T-helper 1 cell (primary cell): ENCODE results near the gene ADAP1.
"Not testable (repeated sequence)": the region's sequence is repeated elsewhere in the genome, so short reads cannot be mapped to it uniquely, and the experiment has no call there.

Experiments
- DNase-seq, 5 donors: peaks; one replicate each; pipeline ENCODE4 v3.0.0-alpha.2; 2012 to 2020

The ADAP1 gene

DNA sequence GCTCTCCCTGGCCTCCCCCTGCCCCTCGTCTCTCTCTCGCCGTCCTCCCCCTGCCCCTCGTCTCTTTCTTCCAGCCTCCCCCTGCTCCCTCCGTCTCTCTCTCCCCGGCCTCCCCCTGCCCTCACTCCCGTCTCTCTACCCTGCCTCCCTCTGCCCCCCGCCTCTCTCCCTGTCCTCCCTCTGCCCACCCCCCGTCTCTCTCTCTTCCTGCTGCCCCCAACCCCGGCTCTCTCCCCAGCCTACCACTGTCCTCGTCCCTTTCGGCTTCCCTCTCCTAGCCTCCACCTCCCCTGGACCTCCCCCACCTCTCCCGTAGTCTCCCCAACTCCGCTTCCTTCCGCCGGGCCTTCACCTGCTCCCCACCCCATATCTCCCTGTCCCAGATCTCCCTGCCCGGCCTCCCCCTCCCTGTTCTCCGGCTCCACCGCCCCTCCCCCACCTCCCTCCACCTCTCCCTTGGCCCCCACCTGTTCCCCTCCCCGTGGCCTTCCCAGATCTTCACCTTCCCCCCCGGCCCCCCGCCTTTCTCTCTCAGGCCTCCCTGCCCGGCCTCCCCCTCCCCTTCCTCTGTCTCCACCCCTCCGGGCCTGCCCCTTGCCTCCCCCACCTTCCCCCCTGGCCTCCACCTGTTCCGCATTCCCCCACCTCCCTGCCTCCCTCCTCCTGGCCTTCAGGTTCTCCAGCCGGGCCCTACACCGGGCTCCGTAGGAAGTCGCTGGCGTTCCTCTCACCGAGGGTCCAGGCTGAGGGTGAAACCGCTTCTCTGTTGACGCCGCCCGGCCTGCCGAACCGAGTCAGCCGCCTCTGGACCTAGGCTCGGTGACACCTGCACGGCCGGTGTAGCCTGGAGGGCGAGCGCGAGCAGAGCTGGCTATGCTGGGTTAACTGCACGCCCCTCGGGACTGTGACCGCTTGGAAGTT lies 76.9 kb downstream of the ADAP1 start:
- DNase-seq: no peak

DNA sequence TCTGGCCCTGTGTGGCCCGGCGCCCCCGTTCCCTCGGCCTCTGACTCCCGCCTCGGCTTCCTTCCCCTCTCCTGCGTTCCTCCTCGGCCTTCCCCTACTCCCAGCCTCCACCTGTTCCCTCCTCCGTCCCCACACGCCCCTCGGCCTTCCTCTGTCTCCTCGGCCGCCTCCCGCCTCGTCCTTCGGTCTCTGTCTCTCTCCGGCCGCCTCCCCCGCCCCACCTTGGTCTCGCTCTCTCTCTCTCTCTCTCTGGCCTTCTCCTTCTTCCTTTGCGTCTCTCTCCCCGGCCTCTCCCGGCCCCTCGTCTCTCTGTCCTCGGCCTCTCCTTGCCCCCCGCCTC lies 77.5 kb downstream of the ADAP1 start:
- DNase-seq: no peak

DNA sequence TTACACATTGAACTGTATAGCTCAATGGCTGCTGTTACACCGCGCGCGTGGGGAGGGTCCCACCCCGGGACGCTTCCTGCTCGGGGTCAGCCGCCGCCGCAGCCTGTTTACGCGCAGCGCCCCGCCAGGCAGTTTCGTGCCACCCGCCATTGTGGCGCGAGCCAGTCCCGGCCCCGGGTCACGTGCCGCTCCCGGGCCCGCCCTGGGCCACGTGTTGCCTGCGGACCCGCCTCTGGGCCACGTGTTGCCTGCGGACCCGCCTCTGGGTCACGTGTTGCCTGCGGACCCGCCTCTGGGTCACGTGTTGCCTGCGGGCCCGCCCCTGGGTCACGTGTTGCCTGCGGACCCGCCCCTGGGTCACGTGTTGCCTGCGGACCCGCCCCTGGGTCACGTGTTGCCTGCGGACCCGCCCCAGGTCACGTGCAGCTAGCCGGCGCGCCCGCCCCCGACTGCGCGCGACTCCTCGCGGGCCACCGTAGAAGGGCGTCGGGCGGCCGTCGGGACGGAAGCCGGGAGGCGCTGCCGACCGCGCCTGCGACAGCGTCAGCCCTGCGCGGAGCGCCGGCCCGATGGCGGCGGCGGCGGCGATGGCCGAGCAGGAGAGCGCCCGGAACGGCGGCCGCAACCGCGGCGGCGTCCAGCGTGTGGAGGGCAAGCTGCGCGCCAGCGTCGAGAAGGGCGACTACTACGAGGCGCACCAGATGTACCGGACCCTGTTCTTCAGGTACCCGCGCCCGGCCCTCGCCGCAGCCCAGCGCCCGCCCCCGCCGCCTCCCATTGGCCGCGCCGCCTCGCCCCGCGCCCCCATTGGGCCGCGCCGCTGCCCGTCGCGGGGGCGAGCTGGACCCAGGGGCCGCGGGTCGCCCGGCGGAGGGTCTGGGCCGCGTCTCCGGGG lies 78.2 kb downstream of the ADAP1 start, which contains the start of gene GET4:
TSS of gene GET4 (plus strand) at position 478 of the 895 bp plus-strand sequence. CDS start at position 570, 92 bp downstream.
- DNase-seq: peak; percentile 93 to 98 (median 96)

DNA sequence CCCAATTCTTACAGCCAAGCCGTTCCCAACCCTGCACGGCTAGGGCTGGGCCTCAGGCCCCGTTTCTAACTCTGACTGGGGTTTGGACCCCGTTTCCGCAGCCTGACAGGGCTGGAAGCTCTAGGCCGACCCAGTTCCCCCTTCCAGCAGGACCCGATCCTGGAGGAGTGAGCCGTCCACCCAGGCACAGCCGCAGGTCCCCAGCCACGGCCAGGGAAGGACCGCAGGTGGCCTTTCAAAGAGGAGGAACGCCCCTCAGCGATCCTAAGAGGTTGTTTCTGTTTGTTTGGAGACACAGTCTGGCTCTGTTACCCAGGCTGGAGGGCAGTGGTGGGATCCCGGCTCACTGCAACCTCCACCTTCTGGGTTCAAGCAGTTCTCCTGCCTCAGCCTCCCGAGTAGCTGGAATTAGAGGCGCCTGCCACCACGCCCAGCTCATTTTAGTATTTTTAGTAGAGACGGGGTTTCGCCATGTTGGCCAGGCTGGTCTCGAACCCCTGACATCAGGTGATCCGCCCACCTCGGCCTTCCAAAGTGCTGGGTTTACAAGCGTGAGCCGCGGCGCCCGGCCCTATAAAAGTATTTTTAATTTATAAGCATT lies 78.9 kb downstream of the ADAP1 start:
- no peak for DNase-seq

DNA sequence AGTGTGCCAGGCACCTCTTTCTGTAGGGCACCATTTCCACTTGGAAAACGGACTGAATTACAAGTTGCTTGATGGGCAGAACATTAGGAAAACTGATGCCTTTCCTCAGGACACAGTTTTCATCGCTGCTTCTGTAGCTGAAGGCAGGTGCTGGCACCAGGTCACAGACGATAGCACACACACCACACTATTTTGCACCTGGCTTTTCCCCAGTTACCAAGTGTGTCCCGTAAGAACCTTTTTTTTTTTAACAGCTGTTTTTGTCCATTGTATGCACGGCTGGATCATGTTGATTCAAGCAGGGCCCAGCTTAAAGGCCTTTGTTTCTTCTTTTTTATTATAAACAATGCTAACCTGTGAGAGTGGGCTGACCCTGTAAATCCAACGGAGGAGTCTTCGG lies 79.4 kb downstream of the ADAP1 start:
- DNase-seq: no peak

DNA sequence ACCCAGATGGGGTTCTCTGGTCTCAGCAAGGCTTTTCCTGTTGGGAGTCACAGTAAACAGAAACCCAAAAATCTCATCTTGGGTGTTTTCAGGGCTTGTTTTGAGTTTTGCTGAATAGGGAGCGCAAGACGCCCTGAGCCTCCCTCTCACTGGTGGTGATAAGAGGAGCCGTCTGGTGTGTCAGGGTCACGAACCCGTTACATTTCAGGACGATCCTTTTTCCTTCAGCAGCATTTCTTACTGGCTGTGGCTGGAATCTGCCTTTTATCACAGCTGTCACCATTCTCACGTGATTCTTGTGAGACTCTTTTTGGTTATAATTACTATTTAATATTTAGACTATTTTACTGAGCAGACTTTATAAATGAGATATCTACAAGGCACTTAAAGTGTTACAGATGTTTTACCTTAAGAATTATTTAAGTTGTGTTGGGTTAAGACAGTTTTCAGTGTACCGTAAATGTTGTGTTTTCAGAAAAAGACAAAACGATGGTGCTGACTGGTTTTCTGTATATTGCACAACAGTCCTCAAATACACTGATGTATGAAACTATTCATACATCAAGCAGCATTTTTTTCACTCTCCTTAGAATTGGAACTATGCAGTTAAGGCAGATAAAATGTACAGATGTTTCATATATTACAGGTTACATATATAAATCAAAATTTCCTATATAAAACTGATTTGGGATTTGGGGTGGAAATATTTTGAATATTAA lies 80.3 kb downstream of the ADAP1 start:
- DNase-seq: no peak

DNA sequence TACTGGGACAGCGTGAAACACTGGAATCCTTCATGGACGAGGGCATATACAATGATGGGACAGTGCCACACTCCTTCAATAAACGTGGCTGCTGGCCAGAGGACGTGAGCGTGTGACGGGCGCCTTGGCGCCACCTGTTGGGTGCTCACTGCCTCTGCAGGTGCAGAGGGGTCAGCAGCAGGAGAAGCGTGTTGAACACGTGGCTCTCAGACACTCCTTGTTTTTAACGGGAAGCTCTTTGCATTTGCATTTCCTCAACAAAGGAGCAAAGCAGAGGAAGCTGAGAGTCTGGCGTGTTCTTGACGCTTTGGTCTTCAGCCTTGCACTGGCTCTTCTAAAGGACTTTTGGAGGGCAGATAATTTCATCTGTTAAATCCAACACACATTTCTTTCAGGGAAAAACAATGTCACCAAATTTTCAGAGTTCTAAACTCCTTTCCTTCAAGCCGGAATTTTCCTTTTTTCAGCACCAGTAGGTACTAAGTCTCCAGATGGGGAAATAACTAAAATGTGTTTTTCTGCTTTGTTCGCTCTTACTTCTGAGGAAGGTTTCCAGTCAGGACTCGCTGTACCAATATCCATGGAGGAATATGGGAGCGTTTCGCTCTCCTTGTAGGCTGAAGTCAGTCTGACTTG lies 81.0 kb downstream of the ADAP1 start:
- DNase-seq: peak in 4 of 5 donors; percentile 53 to 76 (median 58)

DNA sequence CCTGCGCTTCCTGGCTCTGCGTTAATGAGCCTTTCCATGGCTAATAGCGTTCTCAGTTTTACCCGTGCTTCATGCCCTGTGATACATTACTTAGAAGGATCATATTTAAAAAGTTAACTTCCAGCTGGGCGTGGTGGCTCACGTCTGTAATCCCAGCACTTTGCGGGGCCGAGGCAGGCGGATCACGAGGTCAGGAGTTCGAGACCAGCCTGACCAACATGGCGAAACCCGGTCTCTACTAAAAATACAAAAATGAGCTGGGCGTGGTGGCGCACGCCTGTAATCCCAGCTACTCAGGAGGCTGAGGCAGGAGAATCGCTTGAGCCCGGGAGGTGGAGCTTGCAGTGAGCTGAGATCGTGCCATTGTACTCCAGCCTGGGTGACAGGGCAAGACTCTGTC lies 81.8 kb downstream of the ADAP1 start:
- not testable (repeated sequence) for DNase-seq

DNA sequence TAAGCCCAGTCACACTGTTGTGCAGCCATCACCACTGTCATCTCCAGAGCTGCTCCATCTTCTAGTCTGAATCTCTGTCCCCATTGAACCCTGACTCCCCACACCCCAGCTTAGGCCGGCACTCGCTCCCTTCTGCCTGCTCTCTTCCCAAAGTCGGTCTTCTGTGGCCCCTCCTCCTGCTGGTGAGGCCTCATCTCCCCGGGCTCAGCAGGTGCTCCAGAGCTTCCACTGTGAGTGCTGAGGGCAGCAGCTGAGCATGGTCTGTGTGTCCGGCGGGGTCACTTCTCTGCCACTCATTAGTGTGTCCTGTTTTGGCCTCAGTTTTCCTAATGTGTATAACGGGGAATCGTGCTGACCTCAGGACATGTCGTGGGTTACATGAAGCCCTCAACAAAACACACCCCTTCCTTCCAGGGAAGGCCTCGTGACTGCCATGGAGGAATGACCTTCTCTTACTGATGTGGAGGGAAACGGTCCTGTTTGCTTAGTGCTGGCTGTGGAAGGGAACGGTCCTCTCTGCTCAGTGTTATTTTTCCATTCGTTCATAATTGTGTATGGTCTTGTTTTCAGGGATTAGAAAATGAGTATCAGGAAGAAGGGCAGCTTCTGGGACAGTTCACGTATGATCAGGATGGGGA lies 82.5 kb downstream of the ADAP1 start:
- no peak for DNase-seq

DNA sequence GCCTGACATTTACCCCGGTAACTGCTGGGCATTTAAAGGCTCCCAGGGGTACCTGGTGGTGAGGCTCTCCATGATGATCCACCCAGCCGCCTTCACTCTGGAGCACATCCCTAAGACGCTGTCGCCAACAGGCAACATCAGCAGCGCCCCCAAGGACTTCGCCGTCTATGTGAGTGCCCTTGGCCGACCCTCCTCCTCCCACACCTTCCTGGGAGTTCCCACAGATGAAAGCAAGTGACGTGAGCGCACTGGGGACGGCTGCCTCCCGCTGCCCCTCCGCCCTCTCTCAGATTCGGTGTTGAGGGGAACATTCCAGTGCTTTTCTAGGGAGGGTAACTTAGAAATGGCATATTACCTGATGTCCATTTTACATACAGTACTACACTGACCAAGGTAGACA lies 85.1 kb downstream of the ADAP1 start:
- no peak for DNase-seq

DNA sequence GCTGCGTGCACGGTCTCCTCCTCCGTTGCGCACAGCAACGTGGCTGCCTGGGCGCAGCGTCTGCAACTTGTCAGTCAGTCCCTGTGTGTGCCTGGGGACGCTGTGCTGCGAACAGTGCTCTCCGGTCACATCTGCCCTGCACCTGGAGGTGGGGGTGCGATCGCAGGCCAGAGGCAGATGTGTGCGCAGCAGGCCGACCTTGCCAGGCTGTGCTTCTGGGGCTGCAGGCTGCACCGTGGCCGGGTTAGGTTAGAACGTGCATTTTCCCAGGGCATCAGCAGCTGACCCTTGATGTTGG lies 86.3 kb downstream of the ADAP1 start:
- no peak for DNase-seq

DNA sequence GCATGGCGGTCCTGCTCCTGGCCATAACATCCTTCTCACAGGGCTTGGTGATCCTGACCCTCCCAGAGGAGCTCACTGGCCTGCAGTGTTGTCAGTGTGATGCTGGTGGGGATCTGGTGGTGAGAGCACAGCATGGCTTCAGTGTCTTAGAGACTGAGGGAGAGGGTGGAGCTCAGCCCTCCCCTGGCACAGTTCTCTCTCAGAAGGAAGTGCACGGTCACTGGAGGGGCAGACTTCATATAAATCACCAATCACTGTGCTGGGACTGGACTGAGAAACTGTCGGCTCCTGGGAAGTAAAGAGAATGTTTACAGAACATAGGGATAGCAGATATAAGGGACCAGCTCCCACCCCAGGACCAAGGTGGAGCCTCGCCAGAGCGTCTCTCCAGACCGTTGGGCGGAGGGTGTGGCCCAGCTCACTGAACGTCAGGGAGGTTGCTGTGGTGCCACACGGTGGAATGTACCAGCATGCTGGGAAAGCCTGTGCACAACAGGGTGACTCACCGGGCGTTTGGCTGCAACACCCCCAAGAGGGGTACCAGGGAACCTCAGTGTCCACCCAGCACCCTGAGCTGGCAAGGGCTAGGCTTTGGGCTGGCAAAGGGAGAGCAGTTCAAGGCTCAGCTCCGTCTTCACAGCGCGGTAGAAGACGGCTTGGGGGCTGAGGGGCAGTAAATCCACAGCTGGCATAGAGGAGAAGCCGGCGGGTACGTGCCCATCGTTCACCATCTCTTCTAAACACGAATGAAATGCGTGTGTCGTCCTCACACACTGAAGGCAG lies 86.9 kb downstream of the ADAP1 start:
- no peak for DNase-seq

DNA sequence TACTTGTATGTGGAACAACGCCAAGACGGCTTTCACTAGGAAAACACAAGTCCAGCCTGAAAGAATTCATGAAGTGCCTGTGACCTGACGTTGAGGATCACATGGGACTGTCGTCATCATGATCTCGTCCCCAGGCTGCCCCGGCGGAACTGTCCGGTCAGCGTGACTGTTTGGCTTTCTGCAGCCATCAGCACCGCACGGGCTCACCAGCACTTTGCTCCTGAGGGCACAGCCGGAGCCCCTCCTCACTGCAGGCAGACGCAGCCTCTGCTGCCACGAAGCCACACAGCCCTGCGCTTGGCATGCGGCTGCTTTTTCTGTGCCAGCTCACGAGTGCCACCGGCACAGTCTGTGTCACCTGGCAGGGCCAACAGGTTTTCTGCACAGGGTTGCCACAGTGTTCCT lies 87.5 kb downstream of the ADAP1 start:
- DNase-seq: no peak

DNA sequence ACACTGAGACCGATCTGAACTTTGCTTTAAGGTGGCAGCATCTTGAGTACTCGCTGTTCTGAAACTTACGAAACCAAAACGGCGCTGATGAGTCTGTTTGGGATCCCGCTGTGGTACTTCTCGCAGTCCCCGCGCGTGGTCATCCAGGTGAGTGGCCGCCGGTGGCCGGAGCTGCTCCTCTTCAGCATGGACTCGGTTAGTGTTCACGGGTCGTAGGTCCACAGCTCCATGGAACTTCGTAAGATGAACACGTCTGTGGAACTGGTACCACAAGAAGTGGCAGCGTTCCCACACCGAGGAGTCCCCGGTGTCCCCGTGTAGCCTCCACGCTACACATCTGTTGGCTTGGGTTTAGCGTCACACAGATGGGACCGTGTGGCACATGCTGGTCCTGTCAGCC lies 88.6 kb downstream of the ADAP1 start:
- DNase-seq: no peak

DNA sequence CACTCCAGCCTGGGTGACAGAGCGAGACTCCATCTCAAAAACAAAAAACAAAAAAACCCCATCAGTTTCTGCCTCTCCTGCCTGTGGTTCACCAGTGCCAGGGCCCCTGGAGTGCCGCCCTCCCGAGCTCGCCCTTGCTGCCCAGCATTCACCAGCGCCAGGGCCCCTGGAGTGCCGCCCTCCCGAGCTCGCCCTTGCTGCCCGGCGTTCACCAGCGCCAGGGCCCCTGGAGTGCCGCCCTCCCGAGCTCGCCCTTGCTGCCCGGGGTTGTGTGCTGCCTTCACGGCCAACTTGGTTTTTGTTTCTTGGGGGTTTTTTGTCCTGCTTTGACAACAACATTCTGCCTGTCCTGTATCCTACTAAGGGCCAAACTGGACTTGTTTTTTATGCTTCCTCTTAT lies 91.4 kb downstream of the ADAP1 start:
- no peak for DNase-seq

DNA sequence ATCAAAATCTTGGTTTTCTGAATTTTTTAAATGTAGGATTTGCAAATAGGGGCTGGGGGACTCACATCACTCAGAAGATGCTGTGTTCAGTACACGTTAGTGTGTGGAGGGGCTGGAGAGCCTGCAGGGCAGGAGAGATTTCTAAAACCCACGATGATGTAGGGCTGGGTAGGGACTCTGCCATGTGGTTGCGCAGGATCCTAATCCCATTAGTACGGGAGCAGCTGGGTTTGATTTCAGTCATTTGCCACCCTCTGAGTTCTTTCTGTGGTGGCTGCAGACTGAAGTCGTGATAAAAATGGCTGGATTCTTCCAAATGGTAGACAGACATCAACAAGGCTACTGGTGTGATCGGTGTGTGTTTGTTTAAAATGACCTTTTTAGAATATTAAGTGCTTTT lies 92.3 kb downstream of the ADAP1 start:
- no peak for DNase-seq

DNA sequence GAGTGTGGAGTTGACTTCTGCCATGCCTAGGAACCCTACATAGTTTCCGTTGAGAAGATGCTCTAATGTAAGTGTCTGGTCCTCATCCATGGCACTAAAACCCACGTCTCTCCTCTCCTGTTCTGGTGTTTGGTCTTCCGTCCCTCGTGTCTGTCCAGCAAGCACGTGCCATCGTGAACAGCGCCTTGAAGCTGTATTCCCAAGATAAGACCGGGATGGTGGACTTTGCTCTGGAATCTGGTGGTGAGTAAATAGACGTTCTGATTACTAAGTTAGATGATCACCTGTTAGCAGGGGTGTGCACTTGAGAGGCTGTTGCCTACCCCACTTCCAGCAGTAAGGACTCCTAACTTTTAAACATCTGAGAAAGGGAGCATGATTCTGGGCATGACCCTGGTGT lies 93.3 kb downstream of the ADAP1 start:
- no peak for DNase-seq

DNA sequence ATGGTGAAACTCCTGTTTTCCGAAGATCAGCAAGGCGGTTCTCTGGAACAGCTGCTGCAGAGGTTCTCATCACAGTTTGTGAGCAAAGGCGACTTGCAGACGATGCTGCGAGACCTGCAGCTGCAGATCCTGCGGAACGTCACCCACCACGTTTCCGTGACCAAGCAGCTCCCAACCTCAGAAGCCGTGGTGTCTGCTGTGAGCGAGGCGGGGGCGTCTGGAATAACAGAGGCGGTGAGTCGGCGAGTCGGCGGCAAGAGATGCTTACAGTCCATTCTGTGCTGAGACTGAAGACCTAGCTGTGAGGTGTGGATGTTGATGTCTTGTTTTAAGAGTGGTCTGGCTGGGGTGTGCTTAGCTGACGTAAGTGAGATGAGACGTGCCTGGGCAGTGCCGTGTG lies 94.3 kb downstream of the ADAP1 start:
- DNase-seq: no peak

DNA sequence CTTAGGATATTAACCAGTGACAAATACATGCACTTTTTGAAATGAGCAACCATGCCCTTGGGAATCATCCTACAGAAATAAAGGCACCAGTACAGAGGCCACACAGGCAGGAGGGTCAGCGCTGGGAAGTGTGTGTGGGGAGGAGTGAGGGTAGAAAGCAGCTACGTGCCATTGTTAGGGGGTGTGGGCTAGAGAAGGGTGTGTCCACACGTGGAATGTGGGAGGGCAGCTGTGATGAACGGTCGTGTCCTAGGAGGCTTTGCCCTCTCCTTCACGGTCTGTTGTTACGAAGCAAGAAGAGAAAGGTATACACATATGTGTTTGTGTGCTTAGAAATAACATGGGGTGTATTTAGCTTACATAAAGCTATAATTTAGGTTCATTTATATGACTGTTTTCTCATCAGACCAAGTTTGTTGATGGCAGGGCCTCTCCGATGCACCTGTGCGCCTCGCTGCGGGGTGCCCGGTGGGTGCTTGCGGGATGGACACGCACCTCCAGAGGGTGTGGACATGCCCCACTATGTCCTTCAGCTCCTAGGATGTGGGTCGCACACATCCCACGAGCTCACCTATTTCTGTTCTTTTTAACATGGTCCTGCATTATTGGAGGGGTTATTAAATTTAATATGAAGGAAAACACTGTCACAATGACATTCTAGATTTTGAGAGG lies 95.0 kb downstream of the ADAP1 start:
- no peak for DNase-seq

DNA sequence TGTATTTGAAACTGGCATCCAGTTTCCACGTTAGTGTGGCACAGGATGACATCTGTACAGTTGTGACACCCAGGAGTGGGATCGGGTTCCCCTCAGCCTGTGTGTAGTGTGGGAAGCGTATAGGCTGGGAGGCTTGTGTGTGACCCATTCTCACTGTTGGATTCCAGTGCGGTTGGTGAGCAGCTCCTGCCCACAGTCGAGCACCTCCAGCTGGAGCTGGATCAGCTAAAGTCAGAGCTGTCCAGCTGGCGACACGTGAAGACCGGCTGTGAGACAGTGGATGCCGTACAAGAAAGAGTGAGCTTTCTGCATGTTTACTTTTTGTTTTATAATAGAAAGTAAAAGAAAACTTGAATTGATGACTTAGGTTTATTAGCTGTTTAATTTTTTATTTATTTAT lies 96.8 kb downstream of the ADAP1 start:
- no peak for DNase-seq
